Measurements from ENCODE around the gene COX6A1.

The COX6A1 gene

GRCh38 chr12:120468325-120468820, 30.5 kb downstream of the COX6A1 start:
- ATAC-seq: no peak
- peaks cover 41% of the 10 kb centered on the region for H3K36me3 Mint-ChIP-seq (ENCODE audit: low read depth)
- H3K27ac Mint-ChIP-seq: peak overlapping the region; percentile 89
- no peaks in the 10 kb centered on the region for H3K27me3 Mint-ChIP-seq
- peak overlapping the region; percentile 94 for H3K4me3 Mint-ChIP-seq
- no peaks in the 10 kb centered on the region for H3K9me3 Mint-ChIP-seq
- peaks cover 51% of the 10 kb centered on the region for H3K4me1 Mint-ChIP-seq
- DNase-seq: peak; percentile 34

- Mint-ChIP-seq H3K27me3 (no peaks in the 10 kb centered on the region), H3K27ac (peak overlapping the region; percentile 89)
- peak; percentile 62 for DNase-seq
Measured at GRCh38 chr12:120468821-120469449, 31.0 kb downstream of the COX6A1 start.

GRCh38 chr12:120469450-120470149, 31.7 kb downstream of the COX6A1 start, which contains the start of gene SRSF9:
Gene SRSF9 (minus strand): TSS chr12:120469748. CDS start chr12:120469609, 139 bp downstream.
- peak within 1 kb of the TSS; percentile 94 for H3K4me3 Mint-ChIP-seq
- peaks cover 58% of the 10 kb centered on the region for H3K4me1 Mint-ChIP-seq
- H3K27ac Mint-ChIP-seq: peak within 1 kb of the TSS; percentile 89

More at GRCh38 chr12:120468821-120469449, 31.0 kb downstream of the COX6A1 start:
- Mint-ChIP-seq H3K36me3 (ENCODE audit: low read depth) (peaks cover 35% of the 10 kb centered on the region), H3K9me3 (no peaks in the 10 kb centered on the region), H3K4me1 (peaks cover 55% of the 10 kb centered on the region), H3K4me3 (peak overlapping the region; percentile 94)
- peak; percentile 6 for ATAC-seq

GRCh38 chr12:120470150-120470784, 32.4 kb downstream of the COX6A1 start:
- Mint-ChIP-seq H3K27me3 (no peaks in the 10 kb centered on the region), H3K9me3 (no peaks in the 10 kb centered on the region), H3K4me3 (peak overlapping the region; percentile 94), H3K36me3 (ENCODE audit: low read depth) (peaks cover 24% of the 10 kb centered on the region), H3K27ac (peak overlapping the region; percentile 89), H3K4me1 (peaks cover 59% of the 10 kb centered on the region)
- DNase-seq (no peak), ATAC-seq (peak; percentile 16)

More at GRCh38 chr12:120469450-120470149, 31.7 kb downstream of the COX6A1 start, which contains the start of gene SRSF9:
- Mint-ChIP-seq H3K27me3 (no peaks in the 10 kb centered on the region), H3K9me3 (no peaks in the 10 kb centered on the region), H3K36me3 (ENCODE audit: low read depth) (peaks cover 28% of the 10 kb centered on the region)
- peak; percentile 96 for ATAC-seq
- peak; percentile 99 for DNase-seq

- ATAC-seq (no peak), DNase-seq (no peak)
- no peaks in the 10 kb centered on the region for H3K27me3 Mint-ChIP-seq
- no peak overlapping the region for H3K27ac Mint-ChIP-seq
- H3K9me3 Mint-ChIP-seq: no peaks in the 10 kb centered on the region
- no peak overlapping the region for H3K4me3 Mint-ChIP-seq
- H3K4me1 Mint-ChIP-seq: peaks cover 39% of the 10 kb centered on the region
- H3K36me3 Mint-ChIP-seq (ENCODE audit: low read depth): peaks cover 10% of the 10 kb centered on the region
Measured at GRCh38 chr12:120472521-120472920, 34.6 kb downstream of the COX6A1 start.

- DNase-seq: no peak
- no peak overlapping the region for H3K27ac Mint-ChIP-seq
Measured at GRCh38 chr12:120473807-120474615, 36.1 kb downstream of the COX6A1 start.

GRCh38 chr12:120474616-120474960, 36.7 kb downstream of the COX6A1 start:
- no peak for ATAC-seq
- Mint-ChIP-seq H3K9me3 (no peaks in the 10 kb centered on the region), H3K36me3 (ENCODE audit: low read depth) (peaks cover 2% of the 10 kb centered on the region), H3K4me1 (peaks cover 30% of the 10 kb centered on the region), H3K4me3 (no peak overlapping the region), H3K27me3 (no peaks in the 10 kb centered on the region), H3K27ac (no peak overlapping the region)
- DNase-seq: no peak

More at GRCh38 chr12:120473807-120474615, 36.1 kb downstream of the COX6A1 start:
- H3K4me3 Mint-ChIP-seq: no peak overlapping the region
- peaks cover 30% of the 10 kb centered on the region for H3K4me1 Mint-ChIP-seq
- no peaks in the 10 kb centered on the region for H3K27me3 Mint-ChIP-seq
- H3K9me3 Mint-ChIP-seq: no peaks in the 10 kb centered on the region
- no peak for ATAC-seq
- peaks cover 2% of the 10 kb centered on the region for H3K36me3 Mint-ChIP-seq (ENCODE audit: low read depth)

- Mint-ChIP-seq H3K4me3 (no peak overlapping the region), H3K9me3 (no peaks in the 10 kb centered on the region), H3K4me1 (peaks cover 28% of the 10 kb centered on the region), H3K27ac (no peak overlapping the region), H3K36me3 (ENCODE audit: low read depth) (no peaks in the 10 kb centered on the region), H3K27me3 (no peaks in the 10 kb centered on the region)
- no peak for DNase-seq
- no peak for ATAC-seq
Measured at GRCh38 chr12:120475643-120476042, 37.7 kb downstream of the COX6A1 start.

- H3K36me3 Mint-ChIP-seq (ENCODE audit: low read depth): no peaks in the 10 kb centered on the region
- no peak overlapping the region for H3K4me3 Mint-ChIP-seq
- peaks cover 20% of the 10 kb centered on the region for H3K4me1 Mint-ChIP-seq
- no peak overlapping the region for H3K27ac Mint-ChIP-seq
- DNase-seq: no peak
- H3K9me3 Mint-ChIP-seq: no peaks in the 10 kb centered on the region
- ATAC-seq: no peak
- no peaks in the 10 kb centered on the region for H3K27me3 Mint-ChIP-seq
Measured at GRCh38 chr12:120479458-120479857, 41.5 kb downstream of the COX6A1 start.

- no peaks in the 10 kb centered on the region for H3K9me3 Mint-ChIP-seq
- DNase-seq (no peak), ATAC-seq (no peak)
- H3K27ac Mint-ChIP-seq: peak overlapping the region; percentile 35
- H3K4me1 Mint-ChIP-seq: peaks cover 16% of the 10 kb centered on the region
- no peak overlapping the region for H3K4me3 Mint-ChIP-seq
- no peaks in the 10 kb centered on the region for H3K36me3 Mint-ChIP-seq (ENCODE audit: low read depth)
- no peaks in the 10 kb centered on the region for H3K27me3 Mint-ChIP-seq
Measured at GRCh38 chr12:120480211-120480610, 42.3 kb downstream of the COX6A1 start.

- peaks cover 16% of the 10 kb centered on the region for H3K4me1 Mint-ChIP-seq
- H3K27me3 Mint-ChIP-seq: no peaks in the 10 kb centered on the region
- no peak for ATAC-seq
- H3K27ac Mint-ChIP-seq: peak overlapping the region; percentile 14
- DNase-seq: no peak
- no peaks in the 10 kb centered on the region for H3K9me3 Mint-ChIP-seq
- no peak overlapping the region for H3K4me3 Mint-ChIP-seq
- no peaks in the 10 kb centered on the region for H3K36me3 Mint-ChIP-seq (ENCODE audit: low read depth)
Measured at GRCh38 chr12:120481022-120481767, 43.3 kb downstream of the COX6A1 start.

- no peak for DNase-seq
- peaks cover 16% of the 10 kb centered on the region for H3K4me1 Mint-ChIP-seq
- H3K9me3 Mint-ChIP-seq: no peaks in the 10 kb centered on the region
- H3K27ac Mint-ChIP-seq: no peak overlapping the region
- ATAC-seq: no peak
- no peak overlapping the region for H3K4me3 Mint-ChIP-seq
- no peaks in the 10 kb centered on the region for H3K36me3 Mint-ChIP-seq (ENCODE audit: low read depth)
- H3K27me3 Mint-ChIP-seq: no peaks in the 10 kb centered on the region
Measured at GRCh38 chr12:120483621-120484020, 45.7 kb downstream of the COX6A1 start.

- no peak for DNase-seq
- H3K4me3 Mint-ChIP-seq: no peak overlapping the region
- no peaks in the 10 kb centered on the region for H3K36me3 Mint-ChIP-seq (ENCODE audit: low read depth)
- H3K9me3 Mint-ChIP-seq: no peaks in the 10 kb centered on the region
- no peak overlapping the region for H3K27ac Mint-ChIP-seq
- peaks cover 5% of the 10 kb centered on the region for H3K4me1 Mint-ChIP-seq
- no peak for ATAC-seq
- H3K27me3 Mint-ChIP-seq: no peaks in the 10 kb centered on the region
Measured at GRCh38 chr12:120485961-120486881, 48.3 kb downstream of the COX6A1 start.
